Adrenal gland (tissue), 5 donors: ENCODE results near the gene NDUFB3.

Experiments
- CTCF ChIP-seq, 6 experiments: fragments of 450-650 bp in 4 of 6; fragments of 200-600 bp in 2 of 6; sonication (generic) in 1 of 6; IDR thresholded peaks; 1 replicate in 5 of 6; 2 replicates in 1 of 6; pipeline versions ENCODE4 v1.5.1 to v1.8.0; 2016 to 2021; ENCODE audit warnings: antibody characterized with exemption in 6 of 6, mild to moderate bottlenecking in 2 of 6, moderate library complexity in 1 of 6
- POLR2A ChIP-seq, 2 donors: fragments of 450-650 bp; IDR thresholded peaks; one replicate each; pipeline ENCODE4 v1.6.1; 2017; ENCODE audit warnings: antibody characterized with exemption in 2 of 2, mild to moderate bottlenecking in 2 of 2, moderate library complexity in 1 of 2
- donor health status: DM: no; HTN: no; CAD: no.

- TF ChIP-seq CTCF (IDR thresholded peaks at IDR 0.05) (no peak), POLR2A (IDR thresholded peaks at IDR 0.05) (no peak)
Observed at GRCh38 chr2:201128033-201128432, 56.2 kb downstream of the NDUFB3 start.
